BJ (cell line): ENCODE results near the gene TMED6. TPM values are rescaled to one million over a fixed set of nuclear protein-coding genes. Genes with fewer than 3 reads are reported as not detected.
A peak's percentile ranks its signal among the peaks of the same experiment; 100 is the strongest.

Experiments used
- CTCF ChIA-PET: fragments of 350-600 bp; formaldehyde crosslinking; extraction: SDS; loops from one replicate; lab custom pipeline; 2021; ENCODE audit warnings: antibody characterized with exemption, inconsistent platforms; lab: Yijun Ruan, JAX
- POLR2A ChIA-PET: fragments of 300-600 bp; sonication (Branson Sonifier 250); formaldehyde crosslinking; extraction: SDS; loops from one replicate; lab custom pipeline; 2021; ENCODE audit warnings: antibody characterized with exemption; lab: Charles Lee
- DNase-seq: peaks from one replicate; pipeline ENCODE4 v3.0.0-alpha.2; 2011; ENCODE audit warnings: low read depth
- H3K27me3 ChIP-seq: 2 replicates; pipeline ENCODE4 v1.6.0; 2011; ENCODE audit warnings: low read length; ENCODE audit not compliant: control insufficient read depth, insufficient read depth
- H3K36me3 ChIP-seq: 2 replicates; pipeline ENCODE4 v1.5.1; 2011; ENCODE audit warnings: low read length; ENCODE audit not compliant: control insufficient read depth, insufficient read depth
- H3K4me3 ChIP-seq: 2 replicates; pipeline ENCODE4 v1.5.1; 2011; ENCODE audit warnings: low read depth, mild to moderate bottlenecking, control low read depth, low read length
- polyA plus RNA-seq: library from polyadenylated mRNA; depleted of rRNA; stranded (reverse); fragments of >200 nt; gene quantifications from 2 replicates; pipeline ENCODE4 v1.2.3, GENCODE V29; 2011
- TF ChIP-seq, protein P1 (sequence below): IDR thresholded peaks from 2 replicates; pipeline ENCODE4 v1.5.1; 2011; ENCODE audit warnings: low read depth, mild to moderate bottlenecking, control low read depth, inconsistent platforms, low read length, moderate library complexity; ENCODE audit not compliant: insufficient read depth

The TMED6 gene
- polyA plus RNA-seq, 1 experiment, result not detected

DNA sequence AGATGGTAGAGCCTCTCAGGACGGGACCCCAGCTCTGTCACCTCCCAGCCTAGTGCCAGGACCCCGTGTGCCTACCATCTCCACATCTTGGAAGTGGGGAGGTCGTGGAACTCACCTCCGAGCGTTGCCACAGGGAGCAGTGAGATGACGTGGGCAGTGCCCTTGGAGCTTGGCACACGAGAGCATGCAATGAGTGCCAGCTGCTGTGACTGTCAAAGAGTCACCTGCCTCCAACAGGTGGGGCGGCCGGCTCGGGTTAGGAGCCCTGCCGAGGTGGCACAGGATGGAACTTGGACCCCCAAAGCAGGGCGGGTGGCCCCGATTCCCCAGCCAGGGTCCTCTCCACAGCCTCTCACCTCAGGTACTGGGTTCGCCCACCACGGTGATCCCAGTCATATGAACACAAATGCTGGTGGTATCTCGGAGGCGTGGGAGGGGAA lies 35.0 kb downstream of the TMED6 start:
- ChIA-PET POLR2A (no interaction called here), CTCF (no interaction called here)
- Histone ChIP-seq H3K27me3 (no peaks in the 10 kb centered on the region), H3K36me3 (peaks cover 54% of the 10 kb centered on the region), H3K4me3 (no peak overlapping the region)
- TF ChIP-seq, protein P1, sequence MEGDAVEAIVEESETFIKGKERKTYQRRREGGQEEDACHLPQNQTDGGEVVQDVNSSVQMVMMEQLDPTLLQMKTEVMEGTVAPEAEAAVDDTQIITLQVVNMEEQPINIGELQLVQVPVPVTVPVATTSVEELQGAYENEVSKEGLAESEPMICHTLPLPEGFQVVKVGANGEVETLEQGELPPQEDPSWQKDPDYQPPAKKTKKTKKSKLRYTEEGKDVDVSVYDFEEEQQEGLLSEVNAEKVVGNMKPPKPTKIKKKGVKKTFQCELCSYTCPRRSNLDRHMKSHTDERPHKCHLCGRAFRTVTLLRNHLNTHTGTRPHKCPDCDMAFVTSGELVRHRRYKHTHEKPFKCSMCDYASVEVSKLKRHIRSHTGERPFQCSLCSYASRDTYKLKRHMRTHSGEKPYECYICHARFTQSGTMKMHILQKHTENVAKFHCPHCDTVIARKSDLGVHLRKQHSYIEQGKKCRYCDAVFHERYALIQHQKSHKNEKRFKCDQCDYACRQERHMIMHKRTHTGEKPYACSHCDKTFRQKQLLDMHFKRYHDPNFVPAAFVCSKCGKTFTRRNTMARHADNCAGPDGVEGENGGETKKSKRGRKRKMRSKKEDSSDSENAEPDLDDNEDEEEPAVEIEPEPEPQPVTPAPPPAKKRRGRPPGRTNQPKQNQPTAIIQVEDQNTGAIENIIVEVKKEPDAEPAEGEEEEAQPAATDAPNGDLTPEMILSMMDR, result no peak
- DNase-seq, result no peak

DNA sequence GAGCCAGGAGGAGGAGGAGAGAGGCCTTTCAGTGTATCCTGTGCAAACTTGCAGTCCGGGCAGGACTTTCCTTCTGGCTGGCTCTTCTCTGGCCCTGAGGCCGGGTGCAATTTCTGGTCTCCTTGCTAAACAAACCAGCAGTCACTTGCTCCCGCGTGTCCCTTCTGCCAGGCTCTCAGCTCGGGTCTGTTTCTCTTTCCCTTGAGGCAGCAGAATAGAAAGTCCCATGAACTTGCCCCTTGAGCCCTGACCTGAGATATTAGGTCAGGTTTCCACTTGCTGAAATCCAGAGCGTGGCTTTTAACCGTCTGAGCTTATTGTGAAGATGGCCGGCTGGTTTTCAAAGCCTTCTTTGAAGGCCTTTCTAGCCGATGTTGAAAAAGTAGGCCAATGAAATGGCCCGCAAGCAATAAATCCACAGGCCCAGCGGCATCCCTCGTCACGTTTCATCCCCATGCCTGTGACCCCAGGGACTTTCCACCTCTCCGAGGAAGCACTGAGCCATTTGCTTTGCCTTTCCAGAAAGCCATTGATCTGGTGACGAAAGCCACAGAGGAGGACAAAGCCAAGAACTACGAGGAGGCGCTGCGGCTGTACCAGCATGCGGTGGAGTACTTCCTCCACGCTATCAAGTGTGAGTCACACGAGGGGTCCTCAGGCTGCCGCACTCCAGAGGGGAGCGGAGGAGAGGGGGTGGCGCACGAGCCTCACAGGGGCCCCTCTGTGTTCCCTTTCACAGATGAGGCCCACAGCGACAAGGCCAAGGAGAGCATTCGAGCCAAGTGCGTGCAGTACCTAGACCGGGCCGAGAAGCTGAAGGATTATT lies 35.9 kb downstream of the TMED6 start:
- POLR2A ChIA-PET, result no interaction called here
- CTCF ChIA-PET, result interaction anchor here (1.8 kb wide), 1 partner anchor 166 kb away, joined by 5 read pairs; no protein-coding TSS in a partner anchor

DNA sequence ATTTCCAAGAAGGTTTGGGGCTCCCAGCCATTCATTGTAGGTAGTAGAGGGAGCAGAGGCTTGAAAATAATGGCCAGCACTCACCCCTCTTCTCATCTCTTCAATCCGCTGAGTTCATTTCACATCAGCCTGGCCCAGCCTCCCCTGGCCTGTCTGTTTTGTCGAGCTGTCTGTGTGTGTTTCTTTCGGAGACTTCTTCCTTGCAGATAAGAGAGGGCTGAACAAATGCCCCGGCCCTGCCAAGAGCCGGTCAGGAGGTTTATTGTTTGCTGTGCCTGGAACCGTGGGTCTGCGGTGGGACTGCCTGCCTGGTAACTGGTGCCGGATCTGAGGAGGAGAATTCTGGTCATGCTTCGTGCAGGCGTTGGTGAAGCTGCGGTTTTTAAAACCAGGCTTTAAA lies 37.1 kb downstream of the TMED6 start:
- CTCF ChIA-PET, result interaction anchor here (1.8 kb wide), 1 partner anchor 165 kb away, joined by 5 read pairs; no protein-coding TSS in a partner anchor
- H3K27me3 ChIP-seq, result no peaks in the 10 kb centered on the region
- no peak for DNase-seq
- POLR2A ChIA-PET, result no interaction called here
- H3K4me3 ChIP-seq, result no peak overlapping the region
- peaks cover 35% of the 10 kb centered on the region for H3K36me3 ChIP-seq
- TF ChIP-seq, protein P1, result no peak

More for the DNA sequence above, 35.9 kb downstream of the TMED6 start:
- TF ChIP-seq, protein P1, result no peak
- DNase-seq, result no peak
- Histone ChIP-seq H3K4me3 (no peak overlapping the region), H3K36me3 (peaks cover 46% of the 10 kb centered on the region), H3K27me3 (no peaks in the 10 kb centered on the region)

DNA sequence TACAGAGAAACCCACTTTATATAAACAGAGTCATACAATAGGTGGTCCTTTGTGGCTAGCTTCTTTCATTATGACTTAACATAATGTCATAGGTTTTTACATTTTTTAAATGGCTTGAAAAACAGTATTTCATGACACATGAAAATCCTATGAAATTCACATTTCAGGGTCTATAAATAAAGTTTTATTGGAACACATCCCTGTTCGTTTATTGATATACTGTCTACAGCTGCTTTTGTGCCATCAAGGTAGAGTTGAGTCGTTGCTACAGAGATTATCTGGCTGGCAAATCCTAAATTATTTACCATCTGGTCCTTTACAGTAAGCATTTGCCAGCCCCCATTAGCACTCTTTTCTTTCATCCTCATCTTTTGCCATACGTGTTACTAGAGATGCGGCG lies 38.1 kb downstream of the TMED6 start:
- TF ChIP-seq, protein P1, result no peak
- CTCF ChIA-PET, result no interaction called here

DNA sequence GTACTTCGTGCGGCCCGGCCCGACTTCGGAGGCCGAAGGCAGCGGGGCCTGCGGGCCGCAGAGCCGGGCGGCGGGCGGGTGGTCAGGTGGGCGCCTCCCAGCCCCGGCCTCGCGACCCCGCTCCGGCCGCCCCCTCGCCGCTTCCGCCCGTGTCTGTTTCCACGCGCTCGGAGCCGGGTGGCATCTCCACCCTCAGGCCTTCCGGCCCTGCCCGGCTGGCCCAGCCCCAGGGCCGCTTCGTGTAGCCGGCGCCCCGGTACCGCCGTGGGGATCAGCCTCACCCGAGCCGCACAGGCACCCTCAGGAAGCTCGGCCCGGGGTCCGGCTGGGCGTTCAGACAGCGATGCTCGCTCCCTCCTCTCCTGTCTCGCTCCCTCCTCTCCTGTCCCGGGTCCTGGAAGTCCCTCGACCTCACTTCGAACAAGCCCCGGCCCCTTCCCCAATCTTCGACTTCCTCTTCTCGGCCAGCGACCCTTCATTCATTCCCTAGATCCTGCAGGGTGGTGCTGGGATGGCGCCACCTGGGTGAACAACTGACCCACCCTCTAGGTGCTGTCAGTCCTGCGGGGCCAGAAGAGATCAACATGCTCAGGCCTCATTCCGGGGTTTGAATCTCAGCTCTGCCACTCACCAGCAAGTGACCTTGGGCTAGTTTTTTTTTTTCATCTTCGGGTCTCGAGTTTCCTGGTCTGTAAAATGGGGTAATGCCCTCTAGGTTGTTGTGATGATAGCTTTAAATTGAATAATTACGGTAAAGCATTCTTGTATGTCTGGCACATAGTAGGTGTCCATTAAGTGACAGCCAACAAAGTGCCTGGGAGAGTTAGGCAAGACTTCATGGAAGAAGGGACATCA lies 39.8 kb downstream of the TMED6 start:
- no peak for DNase-seq
- CTCF ChIA-PET, result interaction anchor here (0.7 to 1.7 kb wide), 5 partner anchors 17 to 223 kb away, joined by 3 to 5 read pairs (median 3); no protein-coding TSS in a partner anchor
- TF ChIP-seq, protein P1, result peak; percentile 28; the same call in 1 of the 2 replicates
- peaks cover 18% of the 10 kb centered on the region for H3K36me3 ChIP-seq
- no peaks in the 10 kb centered on the region for H3K27me3 ChIP-seq
- H3K4me3 ChIP-seq, result peak overlapping the region; percentile 87
- POLR2A ChIA-PET, result no interaction called here

More for the DNA sequence above, 38.1 kb downstream of the TMED6 start:
- Histone ChIP-seq H3K27me3 (no peaks in the 10 kb centered on the region), H3K36me3 (peaks cover 27% of the 10 kb centered on the region), H3K4me3 (no peak overlapping the region)
- DNase-seq, result no peak
- POLR2A ChIA-PET, result no interaction called here
